GM12892 (cell line): ENCODE measurements around the gene TENM4.

Experiments used
- POLR2A ChIP-seq: IDR thresholded peaks from 2 replicates; pipeline ENCODE4 v1.6.1; 2011; ENCODE audit warnings: low read depth, low read length, control low read depth
- POLR2AphosphoS5 ChIP-seq: IDR thresholded peaks from 2 replicates; pipeline ENCODE4 v1.6.1; 2011; ENCODE audit warnings: low read depth, low read length, control low read depth
- TAF1 ChIP-seq: IDR thresholded peaks from 2 replicates; pipeline ENCODE4 v1.6.1; 2011; ENCODE audit warnings: low read depth, mild to moderate bottlenecking, control low read depth, low read length, borderline replicate concordance

GRCh38 chr11:79481795-79482194, 41.0 kb upstream of the TENM4 start:
- TF ChIP-seq POLR2AphosphoS5 = no peak
- no peak for TF ChIP-seq POLR2A
- no peak for TF ChIP-seq TAF1
